HG03469 (cell line): ENCODE measurements around the gene NELL1.
"Not testable (repeated sequence)": the region's sequence is repeated elsewhere in the genome, so short reads cannot be mapped to it uniquely, and the experiment has no call there.

ENCODE experiments used
- ATAC-seq: cut with Tn5 transposase; IDR thresholded peaks from one replicate; pipeline ENCODE4 v1.9.1; 2021; ENCODE audit warnings: mild to moderate bottlenecking, moderate library complexity, moderate number of reproducible peaks; ENCODE audit not compliant: unreplicated experiment

The NELL1 gene

DNA sequence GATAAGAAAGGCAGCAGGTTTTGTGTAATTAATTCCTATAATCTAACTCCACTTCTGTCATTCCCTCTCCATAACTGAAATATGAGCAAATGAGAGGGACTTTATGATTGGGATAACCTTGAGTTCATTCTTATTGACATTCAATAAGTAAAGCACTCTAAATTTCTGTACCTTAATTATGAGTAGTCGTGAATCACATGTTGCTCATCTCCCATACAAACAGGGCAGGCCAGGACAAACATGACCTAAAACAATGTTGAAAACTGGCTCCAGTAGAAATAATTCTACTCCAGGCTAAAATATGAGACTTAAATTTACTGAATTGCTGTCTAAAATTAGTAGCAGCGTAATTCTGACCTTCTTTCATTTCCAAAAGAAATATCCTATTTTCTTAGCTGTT is 505.4 kb downstream of the NELL1 start:
- no peak for ATAC-seq

DNA sequence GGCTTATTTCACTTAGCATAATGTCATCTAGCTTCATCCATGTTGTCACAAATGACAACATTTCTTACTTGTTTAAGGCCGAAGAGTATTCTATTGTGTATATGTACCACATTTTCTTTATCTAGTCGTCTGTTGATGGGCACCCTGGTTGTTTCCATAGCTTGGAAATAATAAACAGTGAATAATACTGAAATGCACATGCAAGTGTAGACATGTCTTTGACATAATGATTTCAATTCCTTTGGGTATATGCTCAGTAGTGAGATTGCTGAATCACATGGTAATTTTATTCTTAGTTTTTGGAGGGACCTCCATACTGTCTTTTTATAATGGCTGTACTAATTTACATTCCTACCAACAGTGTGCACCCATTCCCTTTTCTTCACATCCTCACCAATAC is 508.0 kb downstream of the NELL1 start:
- no peak for ATAC-seq

DNA sequence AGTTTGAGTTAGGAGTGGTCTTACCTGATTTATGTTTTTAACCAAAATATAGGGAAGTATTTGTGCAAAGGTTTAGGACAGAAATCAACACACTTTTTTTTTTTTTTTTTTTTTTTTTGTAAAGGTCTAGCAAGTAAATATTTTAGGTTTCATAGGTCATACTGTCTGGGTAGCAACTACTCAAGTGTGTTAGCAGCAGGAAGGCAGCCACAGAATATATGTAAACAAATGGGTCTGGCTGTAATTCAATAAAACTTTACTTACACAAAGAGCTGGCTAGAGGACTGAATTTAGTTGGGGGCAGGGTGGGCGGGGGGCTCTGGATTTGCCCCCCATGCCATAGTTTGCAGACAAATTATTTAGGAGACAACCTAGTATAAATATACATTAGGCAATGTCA is 510.4 kb downstream of the NELL1 start:
- ATAC-seq: no peak

DNA sequence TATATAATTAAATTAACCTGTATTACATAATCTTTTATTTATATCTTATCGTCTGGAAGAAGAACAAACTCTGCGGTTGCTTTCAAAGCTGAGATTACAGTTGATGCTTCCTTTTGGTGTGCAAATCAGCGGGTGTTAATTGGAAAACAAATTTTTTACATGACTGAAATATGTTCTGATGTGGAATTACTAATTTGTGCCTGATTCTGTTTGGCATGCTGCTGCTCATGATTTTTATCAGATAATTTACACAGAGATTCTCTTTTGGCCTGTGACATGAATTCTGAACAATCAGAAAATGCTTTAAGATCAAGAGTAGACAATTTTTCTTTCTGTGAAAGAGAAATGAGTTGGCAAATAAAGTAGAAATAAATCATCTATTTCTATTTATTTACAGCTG is 510.8 kb downstream of the NELL1 start:
- ATAC-seq: no peak

DNA sequence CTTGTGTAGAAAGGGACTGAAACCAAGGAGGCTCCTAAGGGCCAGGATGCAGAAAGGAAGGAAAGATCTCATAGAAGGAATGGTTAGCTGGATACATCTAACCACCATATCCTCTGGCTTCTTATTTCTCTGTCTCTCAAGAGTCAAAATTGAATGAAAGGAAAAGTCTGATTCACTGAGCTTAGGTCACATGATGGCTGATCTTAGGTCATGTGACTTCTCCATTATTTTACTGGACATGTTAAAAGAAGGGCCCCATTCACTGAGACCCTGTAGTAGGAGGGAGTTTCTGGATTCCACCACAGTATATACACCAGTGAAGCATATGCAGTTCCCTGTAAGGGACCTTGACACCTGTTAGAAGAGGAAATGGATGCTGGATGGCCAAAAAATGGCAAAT is 516.6 kb downstream of the NELL1 start:
- no peak for ATAC-seq

DNA sequence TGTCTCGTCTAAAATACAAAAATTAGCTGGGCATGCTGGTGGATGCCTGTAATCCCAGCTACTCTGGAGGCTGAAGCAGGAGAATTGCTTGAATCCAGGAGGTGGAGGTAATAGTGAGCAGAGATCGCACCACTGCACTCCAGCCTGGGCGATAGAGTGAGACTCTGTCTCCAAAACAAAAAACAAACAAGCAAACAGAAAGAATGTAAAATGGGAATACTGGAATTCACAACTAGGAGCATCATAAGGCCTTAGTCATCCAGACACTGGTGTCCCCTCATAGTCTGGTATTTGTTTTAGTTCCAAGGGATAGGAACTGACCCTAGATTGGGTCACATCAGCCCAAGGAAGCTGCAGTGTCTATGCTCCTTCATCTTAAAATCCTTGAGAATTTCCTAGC is 520.8 kb downstream of the NELL1 start:
- no peak for ATAC-seq

DNA sequence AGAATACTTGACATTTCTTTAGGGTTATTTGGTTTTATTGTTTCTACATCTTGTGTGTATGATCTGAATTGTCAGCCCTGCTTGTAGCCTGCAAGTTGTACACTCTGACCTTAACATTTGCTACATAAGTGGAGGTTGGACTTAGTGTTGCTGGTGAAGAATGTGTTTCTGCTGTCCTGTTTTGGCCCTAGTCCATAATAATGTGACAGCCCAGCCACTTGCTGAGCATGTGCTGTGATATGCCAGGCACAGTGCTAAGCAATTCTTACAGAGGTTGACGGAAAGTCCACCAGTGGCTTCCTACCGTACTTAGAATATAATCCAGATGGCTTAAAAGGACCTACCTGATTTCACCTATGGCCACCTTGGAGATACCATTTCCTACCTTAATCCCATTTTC is 526.6 kb downstream of the NELL1 start:
- no peak for ATAC-seq

DNA sequence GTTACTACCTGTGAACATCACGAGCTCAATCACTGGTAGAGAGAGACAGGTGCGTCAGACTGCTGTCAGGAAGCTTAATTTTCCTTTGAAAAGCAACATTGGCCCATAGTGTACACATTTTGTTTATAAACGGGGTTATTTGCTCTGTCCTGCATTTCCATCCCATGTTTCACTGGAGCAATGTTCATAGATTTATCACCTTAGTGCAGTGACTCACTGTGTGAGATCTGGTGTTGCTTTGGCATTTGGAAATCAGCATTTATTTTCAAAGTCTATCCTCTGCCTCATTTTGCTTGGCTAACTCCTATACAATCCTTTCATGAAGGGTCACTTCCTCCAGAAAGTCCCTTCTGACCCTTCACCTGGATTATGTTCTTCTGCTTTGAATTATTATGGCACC is 529.1 kb downstream of the NELL1 start:
- no peak for ATAC-seq

DNA sequence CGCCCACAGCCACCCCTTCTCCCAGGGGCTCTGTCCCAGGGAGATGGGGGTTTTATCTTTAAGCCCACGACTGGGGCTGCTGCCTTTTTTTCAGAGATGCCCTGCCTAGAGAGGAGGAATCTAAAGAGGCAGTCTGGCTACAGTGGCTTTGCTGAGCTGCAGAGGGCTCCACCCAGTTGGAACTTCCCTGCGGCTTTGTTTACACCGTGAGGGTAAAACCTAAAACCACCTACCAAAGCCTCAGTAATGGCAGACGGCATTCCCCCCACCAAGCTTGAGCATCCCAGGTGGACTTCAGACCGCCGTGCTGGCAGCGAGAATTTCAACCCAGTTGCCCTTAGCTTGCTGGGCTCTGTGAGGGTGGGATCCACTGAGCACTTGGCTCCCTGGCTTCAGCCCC is 535.8 kb downstream of the NELL1 start:
- ATAC-seq: no peak

DNA sequence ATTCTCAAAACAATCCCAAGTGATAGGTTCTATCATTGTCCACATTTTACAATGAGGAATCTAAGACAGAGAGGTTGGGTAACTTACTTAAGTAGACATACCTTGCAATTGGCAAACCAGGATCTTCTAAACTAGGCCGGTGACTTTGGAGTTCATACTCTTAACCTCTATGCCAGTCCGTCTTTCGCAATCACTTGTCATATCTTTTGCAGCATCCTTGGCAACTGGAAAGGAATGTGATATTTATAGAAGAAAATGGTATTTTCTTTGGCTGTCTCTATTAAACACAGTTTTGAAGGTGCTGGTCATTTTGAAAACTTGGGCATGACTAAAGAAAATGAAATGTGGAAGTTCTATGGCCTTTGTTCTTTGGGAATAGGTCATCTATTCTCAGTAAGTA is 556.5 kb downstream of the NELL1 start:
- ATAC-seq: no peak

DNA sequence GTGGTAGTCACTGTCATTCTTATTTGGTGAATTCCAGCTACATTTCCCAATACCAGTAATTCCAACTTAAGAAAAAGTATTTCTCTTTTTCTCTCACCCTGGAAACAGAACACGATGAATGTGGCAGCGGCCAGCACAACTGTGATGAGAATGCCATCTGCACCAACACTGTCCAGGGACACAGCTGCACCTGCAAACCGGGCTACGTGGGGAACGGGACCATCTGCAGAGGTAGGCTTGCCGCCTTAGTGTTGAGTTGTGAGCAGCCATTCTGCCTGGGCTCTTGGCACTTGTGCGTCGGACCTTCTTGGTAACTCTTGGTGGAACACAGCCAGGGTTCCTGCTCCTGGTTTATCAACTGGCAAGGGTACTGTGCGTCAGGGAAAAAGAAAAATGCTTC is 559.8 kb downstream of the NELL1 start:
- no peak for ATAC-seq

DNA sequence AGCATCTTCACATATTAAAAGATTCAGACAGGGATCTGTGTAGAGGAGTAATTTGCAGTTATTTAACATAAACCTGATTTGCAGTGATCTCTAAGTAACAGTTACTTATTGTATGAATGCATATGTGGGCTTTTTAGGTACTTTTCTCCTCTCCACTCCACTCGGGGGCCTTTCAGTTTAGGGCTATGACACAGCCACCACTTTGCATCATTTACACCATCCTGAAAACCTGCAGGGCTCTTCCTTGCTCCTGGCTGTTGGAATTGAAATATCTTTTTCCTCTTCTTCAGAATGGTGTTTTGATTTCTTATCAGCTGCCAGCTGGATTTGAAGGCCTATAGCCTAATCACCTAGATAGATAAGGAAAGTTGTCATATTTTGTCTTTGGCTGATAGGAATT is 580.8 kb downstream of the NELL1 start:
- ATAC-seq: no peak

DNA sequence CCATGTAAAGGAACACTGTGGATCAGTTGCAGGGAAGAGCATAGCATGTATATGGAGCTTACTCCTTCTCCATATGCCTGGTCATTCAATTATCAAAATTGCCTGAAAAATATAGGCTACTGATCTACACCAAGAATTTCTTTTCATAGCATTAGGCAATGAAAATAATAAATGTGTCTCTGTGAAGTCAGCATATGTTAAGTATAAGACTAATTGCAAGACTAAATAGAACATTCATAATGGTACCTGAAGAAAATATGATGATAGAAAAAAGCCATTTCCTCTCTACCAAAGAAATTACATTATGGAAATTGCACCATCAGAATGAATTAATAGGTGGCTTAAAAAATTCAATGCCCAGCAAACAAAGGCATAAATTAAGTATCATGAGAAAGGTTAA is 584.7 kb downstream of the NELL1 start:
- ATAC-seq: no peak

DNA sequence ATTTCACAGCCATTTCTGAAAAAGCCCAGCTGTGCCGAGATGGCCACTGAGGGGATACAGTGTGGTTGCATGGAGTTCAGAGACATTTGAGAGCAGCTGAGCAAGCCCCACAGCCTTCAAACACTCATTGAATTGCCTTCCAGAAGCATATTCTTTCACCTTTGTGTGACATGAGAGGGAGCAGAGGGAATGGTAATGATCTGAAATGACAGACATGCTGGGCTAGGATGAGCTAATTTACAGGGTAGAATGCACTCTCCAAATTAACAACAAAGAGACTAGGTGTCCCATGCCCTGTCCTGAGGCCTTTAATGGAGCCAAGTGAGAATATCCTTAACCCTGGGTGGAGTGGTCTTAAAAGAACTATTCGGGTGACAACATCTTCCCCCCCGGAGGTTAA is 585.4 kb downstream of the NELL1 start:
- ATAC-seq: no peak

DNA sequence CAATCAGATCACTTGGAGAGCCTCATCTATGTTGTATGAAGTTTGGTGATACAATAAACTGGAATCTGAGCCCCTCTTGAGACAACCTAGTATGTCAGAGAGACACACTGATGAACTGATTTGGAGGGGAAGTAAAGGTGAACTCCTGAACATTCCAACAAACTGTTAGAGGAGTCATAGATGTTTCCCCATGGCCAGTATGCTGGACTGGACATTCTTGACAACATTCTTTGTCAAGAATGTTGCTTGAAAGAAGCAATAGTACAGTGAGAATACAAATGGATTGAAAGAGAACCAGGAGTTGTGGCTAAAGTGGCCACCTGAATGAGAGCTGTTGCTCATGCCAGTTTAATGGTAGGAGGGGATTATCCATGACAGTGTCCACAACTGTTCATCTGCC is 588.1 kb downstream of the NELL1 start:
- no peak for ATAC-seq

DNA sequence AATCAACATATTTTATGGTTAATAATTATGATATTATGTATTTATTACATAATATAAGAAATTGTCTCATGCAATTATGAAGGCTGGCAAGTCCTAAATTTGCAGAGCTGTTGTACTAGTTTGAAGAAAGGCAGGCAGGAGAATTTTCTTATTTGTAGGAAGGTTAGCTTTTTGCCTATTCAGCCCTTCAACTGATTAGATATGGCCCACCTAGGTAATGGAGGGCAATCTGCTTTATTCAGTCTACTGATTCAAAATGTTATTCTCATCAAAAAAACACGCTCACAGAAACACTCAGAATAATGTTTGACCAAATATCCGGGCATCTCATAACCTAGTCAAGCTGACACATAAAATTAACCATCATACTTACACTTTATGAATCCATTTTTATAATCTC is 589.0 kb downstream of the NELL1 start:
- no peak for ATAC-seq

DNA sequence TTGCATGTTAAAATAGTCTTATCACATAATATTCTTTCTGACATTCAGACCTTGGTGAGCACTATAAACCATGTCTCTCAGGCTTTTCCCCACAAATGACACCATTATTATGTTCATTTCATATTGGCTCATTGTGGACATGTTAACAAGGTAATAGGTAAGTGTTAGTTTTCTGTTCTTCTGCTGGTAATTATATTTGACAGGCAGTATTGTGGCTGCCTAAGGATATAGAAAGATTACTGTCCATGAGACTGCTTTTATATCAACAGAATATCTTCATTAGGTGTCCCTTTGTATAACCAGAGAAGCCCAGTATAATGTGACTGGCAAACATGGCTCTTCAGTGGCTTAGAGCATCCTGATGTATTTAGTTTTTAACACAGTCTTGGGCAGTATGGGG is 590.7 kb downstream of the NELL1 start:
- ATAC-seq: no peak

DNA sequence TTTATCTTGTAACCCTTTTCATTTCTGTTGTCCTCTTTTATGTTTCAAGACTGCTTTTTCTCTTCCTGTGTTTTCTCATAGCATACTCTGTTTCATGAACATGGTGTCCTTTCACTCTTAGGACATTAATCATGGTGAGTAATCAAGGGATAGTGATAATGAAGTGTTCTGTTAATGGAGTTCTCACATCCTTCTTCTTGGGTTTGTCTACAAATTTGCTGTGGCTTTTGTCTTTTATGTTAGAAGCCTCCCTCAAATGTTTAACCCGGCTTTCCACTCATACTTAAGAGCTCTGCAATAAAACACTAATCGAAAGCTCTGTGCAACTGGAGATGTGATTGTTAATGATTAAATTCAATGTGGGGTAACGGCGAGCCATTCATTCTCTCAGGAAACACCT is 593.6 kb downstream of the NELL1 start:
- ATAC-seq: no peak

DNA sequence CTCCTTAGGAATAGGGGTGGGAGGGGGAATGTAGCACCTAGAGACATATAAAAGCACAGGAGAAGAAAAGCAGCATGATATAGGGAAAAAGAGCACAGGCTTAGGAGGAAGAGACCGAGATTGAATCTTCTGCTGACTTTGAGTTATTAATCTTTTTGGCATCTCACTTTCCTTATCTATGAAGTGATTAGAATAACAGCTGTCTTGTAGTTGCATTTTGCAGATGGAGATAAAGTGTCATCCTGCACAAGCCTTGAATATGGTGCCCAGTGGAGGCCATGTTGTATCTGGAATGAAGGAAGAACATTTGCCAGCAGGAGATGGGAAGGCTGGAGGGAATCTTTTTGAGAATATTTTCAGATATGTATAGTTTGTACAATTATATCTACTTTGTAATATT is 594.7 kb downstream of the NELL1 start:
- ATAC-seq: no peak

DNA sequence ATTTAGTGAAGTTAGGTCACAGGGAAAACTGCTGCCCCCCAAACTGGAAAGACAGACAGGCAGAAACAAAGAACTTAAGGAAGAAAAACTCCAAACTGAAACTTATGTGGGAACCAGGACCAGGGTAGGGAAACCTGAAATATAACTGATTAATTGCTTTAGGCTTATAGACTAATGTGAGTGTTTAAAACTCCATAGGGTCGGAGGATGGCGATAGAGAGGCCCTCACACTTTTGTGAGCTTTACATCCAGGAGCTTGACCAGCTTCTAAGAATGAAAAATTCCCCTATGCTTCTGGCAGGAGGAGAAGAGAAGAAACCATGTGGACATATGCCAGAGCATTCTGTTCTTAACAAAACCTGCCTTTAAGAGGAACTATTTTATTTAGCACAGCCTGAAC is 598.6 kb downstream of the NELL1 start:
- no peak for ATAC-seq

DNA sequence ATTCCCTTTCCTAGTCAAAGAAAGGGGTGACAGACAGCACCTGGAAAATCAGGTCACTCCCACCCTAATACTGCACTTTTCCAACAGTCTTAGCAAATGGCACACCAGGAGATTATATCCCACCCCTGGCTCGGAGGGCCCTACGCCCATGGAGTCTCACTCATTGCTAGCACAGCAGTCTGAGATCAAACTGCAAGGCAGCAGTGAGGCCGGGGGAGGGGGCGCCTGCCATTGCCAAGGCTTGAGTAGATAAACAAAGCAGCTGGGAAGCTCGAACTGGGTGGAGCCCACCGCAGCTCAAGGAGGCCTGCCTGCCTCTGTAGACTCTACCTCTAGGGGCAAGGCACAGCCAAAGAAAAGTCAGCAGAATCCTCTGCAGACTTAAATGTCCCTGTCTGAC is 602.8 kb downstream of the NELL1 start:
- not testable (repeated sequence) for ATAC-seq

DNA sequence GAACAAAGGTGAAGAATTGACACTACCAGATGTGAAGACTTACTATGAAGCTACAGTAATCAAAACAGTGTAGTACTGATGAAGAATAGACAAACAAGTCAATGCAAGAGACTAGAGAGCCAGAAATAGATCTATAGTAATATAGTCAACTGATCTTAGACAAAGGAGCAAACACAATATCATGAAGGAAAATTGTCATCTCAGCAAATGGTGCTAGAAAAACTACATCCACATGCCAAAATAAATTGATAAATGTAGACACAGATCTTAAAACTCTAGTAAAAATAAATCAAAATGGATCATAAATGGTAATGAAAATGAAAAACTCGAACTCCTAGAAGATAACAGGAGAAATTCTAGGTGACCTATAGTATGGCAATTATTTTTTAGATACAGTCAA is 609.5 kb downstream of the NELL1 start:
- ATAC-seq: no peak

DNA sequence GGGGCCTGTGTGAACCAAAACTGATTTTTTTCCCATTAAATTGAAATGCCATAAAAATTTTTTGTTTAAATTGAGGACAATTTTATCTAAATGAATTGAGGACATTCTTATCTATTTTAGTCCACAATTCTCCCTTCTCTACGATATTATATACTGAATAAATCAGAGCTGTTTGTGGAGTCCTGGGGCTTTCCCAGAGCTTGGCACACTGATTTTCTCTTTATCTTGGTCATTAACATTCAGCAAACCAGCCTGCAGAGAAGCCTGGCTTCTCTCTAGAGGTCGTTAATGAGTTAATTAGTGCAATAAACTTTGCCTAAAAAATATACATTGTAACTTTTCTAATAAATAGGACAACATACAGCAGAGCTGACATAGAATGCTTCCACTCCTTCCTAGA is 615.7 kb downstream of the NELL1 start:
- ATAC-seq: no peak

DNA sequence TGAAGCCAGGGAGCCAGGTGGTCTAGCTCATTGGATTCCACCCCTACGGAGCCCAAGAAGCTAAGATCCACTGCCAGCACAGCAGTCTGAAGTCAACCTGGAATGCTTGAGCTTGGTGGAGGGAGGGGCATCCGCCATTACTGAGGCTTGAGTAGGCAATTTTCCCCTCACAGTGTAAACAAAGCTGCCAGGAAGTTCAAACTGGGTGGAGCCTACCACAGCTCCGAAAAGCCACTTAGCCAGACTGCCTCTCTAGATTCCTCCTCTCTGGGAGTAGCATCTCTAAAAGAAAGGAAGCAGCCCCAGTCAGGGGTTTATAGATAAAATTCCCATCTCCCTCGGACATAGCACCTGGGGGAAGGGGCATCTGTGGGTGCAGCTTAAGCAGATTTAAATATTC is 620.3 kb downstream of the NELL1 start:
- ATAC-seq: no peak
